Fibroblast of upper back skin (primary cell): ENCODE measurements around the gene IL17C.

Experiments used
- DNase-seq: peaks from one replicate; pipeline ENCODE4 v3.0.0-alpha.2; 2013

Gene IL17C

GRCh38 chr16:88629835-88630234 lies 8.5 kb upstream of the IL17C start:
- no peak for DNase-seq

- no peak for DNase-seq
Observed at GRCh38 chr16:88630433-88630832, 7.9 kb upstream of the IL17C start.

- DNase-seq, result no peak
Observed at GRCh38 chr16:88630941-88631340, 7.4 kb upstream of the IL17C start.

- no peak for DNase-seq
Observed at GRCh38 chr16:88631384-88631783, 7.0 kb upstream of the IL17C start.

DNA sequence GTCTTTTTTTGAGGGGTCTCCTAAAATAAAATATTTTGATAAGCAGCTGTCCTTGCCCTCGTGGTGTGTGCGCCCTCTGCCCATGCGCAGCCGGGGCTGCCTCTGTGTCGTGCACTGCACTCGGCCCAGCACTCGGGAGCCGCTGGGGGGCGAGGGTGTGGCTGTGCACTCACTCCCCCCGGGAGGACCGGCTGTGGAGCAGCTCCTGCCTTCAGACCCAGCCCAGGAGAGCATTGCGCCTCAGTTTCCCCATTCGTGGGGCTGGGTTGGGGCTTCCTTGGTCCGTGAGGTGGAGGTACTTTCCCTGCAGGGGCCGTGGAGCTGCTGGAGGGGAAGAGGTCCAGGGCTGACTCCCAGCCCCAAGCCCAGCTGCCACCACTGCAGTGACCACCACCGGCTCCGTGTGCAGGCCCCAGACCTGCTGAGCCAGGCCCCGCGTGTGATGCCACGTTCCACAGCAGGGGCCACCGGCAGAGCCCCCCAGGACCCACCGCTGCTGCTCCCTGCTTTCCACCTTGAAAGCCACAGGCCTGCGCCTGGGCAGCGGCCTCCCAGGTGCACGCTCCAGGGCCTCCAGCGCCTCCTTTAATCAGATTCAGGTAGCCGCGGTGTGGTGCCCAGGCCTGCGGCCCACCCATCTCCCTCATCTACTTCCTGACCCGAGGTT lies 6.3 kb upstream of the IL17C start:
- DNase-seq, result no peak

GRCh38 chr16:88632587-88632930 lies 5.8 kb upstream of the IL17C start:
- no peak for DNase-seq

- DNase-seq, result no peak
Observed at GRCh38 chr16:88633684-88634140, 4.7 kb upstream of the IL17C start.

GRCh38 chr16:88634141-88634993 lies 4.0 kb upstream of the IL17C start:
- DNase-seq, result no peak

GRCh38 chr16:88634994-88635670 lies 3.2 kb upstream of the IL17C start:
- DNase-seq, result no peak

DNA sequence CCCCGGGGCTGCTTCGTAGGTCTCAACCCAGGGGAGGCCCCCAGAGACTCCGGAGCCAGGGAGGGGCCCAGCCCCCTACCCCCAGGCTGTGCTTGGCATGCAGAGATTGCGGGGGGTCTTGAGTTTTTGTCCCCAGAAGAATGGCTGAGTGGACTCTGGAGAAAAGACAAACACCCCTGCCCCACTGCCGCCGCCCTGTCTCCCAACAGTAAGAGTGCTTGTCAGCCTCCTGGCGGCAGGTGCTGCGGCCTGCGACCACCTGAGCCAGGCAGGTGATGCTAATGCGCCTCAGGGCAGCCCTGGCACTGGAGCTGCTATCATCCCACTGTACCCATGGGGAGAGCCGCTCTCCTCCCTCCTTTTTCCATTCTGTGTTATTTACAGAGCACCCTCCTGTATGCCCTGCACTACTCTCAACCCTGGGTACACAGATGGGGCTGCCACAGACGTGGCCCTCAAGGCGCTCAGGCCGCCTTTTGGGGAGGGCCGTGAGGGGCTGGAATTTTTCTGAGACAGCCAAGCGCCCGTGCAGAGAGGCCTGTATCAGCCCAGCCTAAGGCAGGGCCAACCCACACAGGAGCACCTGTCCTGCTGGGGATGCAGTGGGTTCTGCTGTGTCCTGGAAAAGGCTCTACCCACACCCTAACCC lies 2.6 kb upstream of the IL17C start:
- DNase-seq, result no peak

DNA sequence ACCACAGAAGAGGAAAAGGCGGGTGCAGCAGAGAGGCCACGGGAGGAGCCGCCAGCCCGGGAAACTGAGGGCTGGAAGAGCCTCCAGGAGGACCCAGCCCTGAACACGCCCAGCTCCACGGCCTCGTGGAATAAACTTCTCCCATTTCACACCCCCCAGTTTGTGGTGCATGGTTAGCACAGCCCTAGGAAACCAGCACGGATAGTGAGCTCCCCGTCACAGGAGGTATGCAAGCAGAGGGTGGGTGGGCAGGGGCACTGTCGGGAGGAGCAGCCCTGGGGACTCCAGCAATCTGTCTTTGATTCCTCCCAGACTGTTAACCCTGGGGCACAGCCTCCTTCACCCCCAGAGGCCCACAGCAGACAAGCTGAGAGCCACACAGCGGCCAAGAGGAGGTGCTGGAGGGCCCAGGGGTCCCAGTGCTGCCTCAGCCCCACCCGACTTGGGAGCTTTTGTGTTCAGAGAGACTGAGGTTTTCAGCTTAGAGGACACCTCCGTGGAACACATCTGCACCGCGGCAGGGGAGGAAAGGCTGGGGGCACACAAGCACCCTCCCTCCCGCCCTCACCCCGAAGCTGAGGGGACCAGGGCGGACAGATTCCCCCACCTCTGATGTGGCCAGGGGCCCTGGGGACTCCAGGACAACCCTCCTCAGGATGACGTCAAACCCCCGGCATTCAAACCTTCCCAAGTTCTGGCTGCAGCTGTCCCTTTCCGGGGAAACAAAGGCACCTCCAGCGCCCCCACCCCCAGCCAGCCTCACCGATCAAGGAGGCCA lies 1.7 kb upstream of the IL17C start:
- no peak for DNase-seq

DNA sequence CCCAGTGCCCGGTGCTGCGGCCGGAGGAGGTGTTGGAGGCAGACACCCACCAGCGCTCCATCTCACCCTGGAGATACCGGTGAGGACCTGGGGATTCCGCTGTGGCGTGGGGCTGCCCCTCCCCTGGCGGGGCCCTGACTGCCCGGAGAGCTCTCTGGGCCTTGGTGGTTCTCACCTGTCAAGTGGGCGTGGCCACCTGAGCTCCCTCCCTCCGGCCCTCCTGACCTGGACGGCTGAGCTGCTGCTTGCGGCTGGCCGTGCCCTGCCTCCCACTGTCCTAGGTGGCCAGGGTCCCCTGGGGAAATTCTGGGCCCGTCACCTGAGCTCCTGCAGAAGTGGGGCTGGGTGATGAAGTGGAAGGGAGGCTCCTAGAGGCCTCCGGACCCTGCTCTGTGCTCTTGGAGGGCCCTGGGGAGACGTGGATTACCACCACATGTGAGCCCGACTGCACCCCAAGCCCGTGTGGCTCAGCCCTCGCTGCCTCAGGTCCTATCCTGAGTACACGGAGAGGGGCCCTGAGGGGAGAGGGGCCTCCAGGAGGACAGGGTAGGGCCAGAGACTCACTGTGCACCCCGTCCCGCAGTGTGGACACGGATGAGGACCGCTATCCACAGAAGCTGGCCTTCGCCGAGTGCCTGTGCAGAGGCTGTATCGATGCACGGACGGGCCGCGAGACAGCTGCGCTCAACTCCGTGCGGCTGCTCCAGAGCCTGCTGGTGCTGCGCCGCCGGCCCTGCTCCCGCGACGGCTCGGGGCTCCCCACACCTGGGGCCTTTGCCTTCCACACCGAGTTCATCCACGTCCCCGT lies 1.1 kb downstream of the IL17C start:
- DNase-seq, result no peak

GRCh38 chr16:88640039-88640495 lies 1.7 kb downstream of the IL17C start:
- DNase-seq, result no peak

- no peak for DNase-seq
Observed at GRCh38 chr16:88640498-88641247, 2.3 kb downstream of the IL17C start.

DNA sequence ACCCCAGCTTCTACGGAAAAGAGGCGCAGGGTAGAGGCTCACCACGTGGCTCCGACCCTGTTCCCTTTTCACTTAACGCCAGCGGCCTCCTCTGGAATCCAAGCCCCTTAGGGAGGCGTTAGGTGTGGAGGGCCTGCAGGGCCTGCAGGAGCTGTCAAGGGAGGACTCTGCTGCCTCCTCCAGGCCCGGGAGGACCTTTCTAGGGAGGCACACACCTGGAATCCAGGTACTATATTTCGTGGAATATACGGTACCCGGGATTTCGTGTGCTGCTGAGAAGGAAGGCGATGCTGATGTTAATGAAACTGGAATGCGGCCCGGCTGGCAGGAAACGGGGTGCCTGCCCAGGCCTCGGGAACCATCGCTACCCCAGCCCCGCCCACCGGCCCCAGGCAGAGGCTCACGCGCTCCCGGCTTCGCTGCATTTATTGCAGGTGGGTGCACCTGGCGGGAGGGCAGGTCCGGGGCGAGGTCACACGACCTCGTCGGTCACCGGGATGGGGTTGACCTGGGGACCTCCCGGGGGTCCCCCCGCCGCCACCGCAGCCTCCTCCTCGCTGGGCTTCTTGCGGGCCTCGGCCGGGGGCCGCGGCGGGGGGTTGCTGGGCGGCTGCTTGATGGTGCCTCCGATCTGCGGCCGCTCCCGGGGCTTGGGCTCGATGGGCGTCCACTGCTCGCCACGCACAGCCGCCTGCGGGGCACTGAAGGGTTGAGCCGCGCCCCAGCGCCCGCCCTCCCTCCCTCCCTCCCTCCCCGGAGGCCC lies 4.7 kb downstream of the IL17C start:
- no peak for DNase-seq

- no peak for DNase-seq
Observed at GRCh38 chr16:88643644-88643932, 5.2 kb downstream of the IL17C start.

DNA sequence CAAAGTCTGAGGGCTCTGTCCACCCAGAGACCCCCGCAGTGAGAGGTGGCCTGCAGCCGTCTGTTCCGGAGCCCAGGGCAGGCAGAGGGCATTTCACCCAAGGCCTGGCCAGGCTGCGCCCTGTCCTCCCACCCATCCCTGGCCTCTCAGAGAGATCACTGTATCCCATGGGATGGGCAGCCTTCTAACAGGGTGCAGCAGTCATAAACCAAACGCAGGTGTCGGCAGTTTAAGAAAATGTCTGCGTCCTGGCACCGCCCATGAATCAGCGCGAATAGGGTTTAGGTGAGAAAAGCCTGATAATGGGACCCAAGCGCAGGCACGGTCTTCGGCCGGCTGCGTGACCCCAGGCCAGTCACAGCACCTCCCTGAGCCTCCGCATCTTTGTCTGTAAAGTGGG lies 7.1 kb downstream of the IL17C start:
- DNase-seq, result no peak

DNA sequence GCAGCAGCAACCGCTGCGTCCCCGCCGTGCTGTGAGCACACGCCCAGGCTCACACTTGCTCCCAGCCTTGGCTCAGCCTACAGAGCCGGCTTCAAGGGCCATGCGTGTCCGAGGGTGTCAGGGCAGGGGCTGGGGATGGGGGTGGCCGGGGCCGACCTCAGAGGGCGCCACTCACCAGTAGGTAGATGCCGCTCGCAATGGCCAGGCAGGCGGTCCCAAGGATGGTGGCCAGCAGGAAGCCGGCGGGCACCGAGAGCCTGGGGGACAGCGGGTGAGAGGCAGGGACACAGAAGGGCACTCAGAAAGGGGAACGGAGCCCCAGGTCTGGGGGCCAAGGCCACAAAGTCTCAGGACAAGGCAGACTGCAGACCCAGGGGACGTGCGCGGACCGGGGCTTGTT lies 7.6 kb downstream of the IL17C start:
- no peak for DNase-seq

DNA sequence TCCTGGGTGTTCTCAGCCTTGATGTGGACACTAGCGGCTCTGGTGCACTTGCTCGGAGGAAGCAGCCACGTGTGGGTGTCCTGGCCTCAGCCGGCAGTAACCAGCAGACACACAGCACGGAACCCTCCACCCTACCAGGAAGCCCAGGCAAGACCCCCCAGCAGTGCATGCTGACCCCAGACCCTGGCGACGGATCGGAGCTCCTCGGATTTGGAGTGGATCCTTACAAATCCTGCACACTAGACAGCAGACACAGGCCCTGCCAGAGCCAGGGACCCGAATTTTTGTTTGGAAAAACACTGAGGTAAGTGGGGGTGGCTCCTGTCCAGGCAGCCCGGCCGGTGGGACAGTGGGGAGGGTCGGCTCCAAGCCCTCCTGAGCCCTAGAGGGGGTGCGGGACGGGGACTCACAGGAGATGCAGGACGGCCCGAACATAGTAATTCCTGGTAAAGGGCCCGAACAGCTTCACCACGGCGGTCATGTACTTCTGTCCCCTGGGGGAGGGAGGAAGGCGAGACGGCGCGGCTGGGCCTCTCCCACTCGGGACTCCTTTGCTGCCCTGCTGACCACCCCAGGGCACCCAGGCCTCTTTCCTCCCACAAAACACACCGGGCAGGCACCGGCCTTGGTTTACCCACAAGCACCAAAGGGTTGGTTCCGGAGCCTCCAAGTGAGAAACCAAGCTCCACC lies 8.1 kb downstream of the IL17C start:
- no peak for DNase-seq
